Spleen (tissue), 11 donors: ENCODE data around the gene ATP2C2. TPM values are rescaled to one million over a fixed set of nuclear protein-coding genes. Genes with fewer than 3 reads are reported as not detected.

Source experiments
- DNase-seq: peaks from one replicate; pipeline ENCODE4 v3.0.0-alpha.2; 2020
- H3K27ac ChIP-seq, 8 donors: fragments of 200-600 bp; sonication (generic) in 7 of 8; 1 replicate in 4 of 8; 2 replicates in 4 of 8; pipeline versions ENCODE4 v1.5.0 to v1.8.0; 2016 to 2021; ENCODE audit warnings: inconsistent platforms in 4 of 8, mild to moderate bottlenecking in 4 of 8, moderate library complexity in 1 of 8
- H3K27me3 ChIP-seq, 7 donors: fragments of 200-600 bp; sonication (generic) in 6 of 7; replicated peaks in 1 of 7; 1 replicate in 4 of 7; 2 replicates in 3 of 7; pipeline versions ENCODE4 v1.5.0 to v1.8.0; 2016 to 2021; ENCODE audit warnings: inconsistent platforms in 3 of 7, mild to moderate bottlenecking in 1 of 7
- H3K36me3 ChIP-seq, 6 donors: fragments of 200-600 bp; sonication (generic) in 5 of 6; 1 replicate in 4 of 6; 2 replicates in 2 of 6; pipeline versions ENCODE4 v1.5.0 to v1.8.0; 2016 to 2021; ENCODE audit warnings: inconsistent platforms in 2 of 6
- H3K4me1 ChIP-seq, 6 donors: fragments of 200-600 bp; sonication (generic) in 5 of 6; 1 replicate in 3 of 6; 2 replicates in 3 of 6; pipeline versions ENCODE4 v1.5.0 to v1.8.0; 2016 to 2021; ENCODE audit warnings: inconsistent platforms in 3 of 6
- H3K4me3 ChIP-seq, 8 donors: fragments of 200-600 bp; sonication (generic) in 7 of 8; 1 replicate in 4 of 8; 2 replicates in 4 of 8; pipeline versions ENCODE4 v1.5.0 to v1.8.0; 2016 to 2021; ENCODE audit warnings: inconsistent platforms in 4 of 8, mild to moderate bottlenecking in 4 of 8, moderate library complexity in 2 of 8
- H3K9me3 ChIP-seq, 8 donors: fragments of 200-600 bp; sonication (generic) in 7 of 8; 1 replicate in 4 of 8; 2 replicates in 4 of 8; pipeline versions ENCODE4 v1.5.0 to v1.8.0; 2016 to 2021; ENCODE audit warnings: inconsistent platforms in 4 of 8
- POLR2A ChIP-seq, 3 donors: fragments of 450-650 bp; IDR thresholded peaks; one replicate each; pipeline ENCODE4 v1.5.1; 2017; ENCODE audit warnings: antibody characterized with exemption in 3 of 3, mild to moderate bottlenecking in 1 of 3
- POLR2AphosphoS5 ChIP-seq, 3 donors: sonication (generic); formaldehyde crosslinking; IDR thresholded peaks; one replicate each; pipeline ENCODE4 v1.5.1; 2017; ENCODE audit warnings: antibody characterized with exemption in 3 of 3
- WGBS, 5 donors: extraction: QIAGEN DNeasy Blood & Tissue Kit in 3 of 5; methylation state at CpG; one replicate each; pipeline versions ENCODE4 v1.1.5 to v1.1.7; 2013 to 2018; 5-methylcytosine and 5-hydroxymethylcytosine counted together
- intact Hi-C: fragments of 100-400 bp; cut with DNase I; formaldehyde crosslinking; loops from one replicate; pipeline ENCODE4 v1.15.0; 2023; ENCODE audit warnings: low total_unique reads
- polyA plus RNA-seq, 3 donors: library from polyadenylated mRNA; stranded (reverse); fragments of 200-250 nt; gene quantifications; one replicate each; pipeline ENCODE4 v1.2.1, GENCODE V29; 2013
- total RNA-seq, 7 donors: library from RNA; depleted of rRNA in 3 of 7; stranded (reverse); fragments of >200 nt in 3 of 7; fragmentation: NEBNext Ultra II Directional in 4 of 7; extraction: Animal tissue kit (Norgen Biotek cat#: 25700) in 4 of 7; gene quantifications; one replicate each; pipeline versions ENCODE4 v1.1.0 to v1.2.1, GENCODE V29; 2016 to 2021
- TF ChIP-seq, protein P1 (sequence below), 11 experiments: fragments of 200-600 bp in 7 of 11; fragments of 450-650 bp in 4 of 11; sonication (generic) in 4 of 11; IDR thresholded peaks in 8 of 11; conservative IDR thresholded peaks in 3 of 11; 1 replicate in 7 of 11; 2 replicates in 4 of 11; pipeline versions ENCODE4 v1.4.0 to v1.8.0; 2016 to 2021; ENCODE audit warnings: antibody characterized with exemption in 11 of 11, inconsistent platforms in 4 of 11, mild to moderate bottlenecking in 1 of 11
- donor health status: healthy with polysubstance abuse.
- donor health status: DM: no; HTN: no; CAD: no; lungs with moderate emphysema.
- donor health status: DM: no; HTN: no; CAD: no.
- donor health status: Bipolar disorder and iron deficiency.
- donor health status: healthy.
- donor health status: DM: no; HTN: no; CAD: no.
- donor health status: DM: yes; HTN: yes; CAD: no.

Gene ATP2C2
- total and polyA plus RNA-seq, 10 donors = 0.09 to 8.1 (median 1.2) TPM

DNA sequence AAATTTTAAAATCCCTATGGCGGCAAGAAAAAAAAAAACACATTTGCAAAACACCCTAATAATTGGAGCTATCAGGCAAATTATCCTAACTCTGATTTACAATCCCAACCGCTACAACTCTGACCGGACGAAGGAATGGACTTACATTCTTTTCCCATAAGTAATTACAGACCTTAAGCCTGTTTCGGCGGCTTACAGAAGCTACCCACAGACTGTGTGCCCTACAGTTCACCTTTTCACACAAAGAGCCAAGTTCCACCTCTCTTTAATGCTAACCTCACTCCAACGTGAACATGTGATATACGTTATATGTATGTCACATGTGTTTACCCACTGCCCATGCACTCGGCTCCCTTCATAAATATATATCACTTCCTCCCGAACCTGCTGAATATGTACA lies 144.8 kb downstream of the ATP2C2 start:
- peaks cover 9 to 67% (median 40%) of the 10 kb centered on the region in 6 donors for H3K4me1 ChIP-seq
- TF ChIP-seq POLR2AphosphoS5 (IDR thresholded peaks at IDR 0.05) (no peak), POLR2A (IDR thresholded peaks at IDR 0.05) (no peak)
- TF ChIP-seq, protein P1, sequence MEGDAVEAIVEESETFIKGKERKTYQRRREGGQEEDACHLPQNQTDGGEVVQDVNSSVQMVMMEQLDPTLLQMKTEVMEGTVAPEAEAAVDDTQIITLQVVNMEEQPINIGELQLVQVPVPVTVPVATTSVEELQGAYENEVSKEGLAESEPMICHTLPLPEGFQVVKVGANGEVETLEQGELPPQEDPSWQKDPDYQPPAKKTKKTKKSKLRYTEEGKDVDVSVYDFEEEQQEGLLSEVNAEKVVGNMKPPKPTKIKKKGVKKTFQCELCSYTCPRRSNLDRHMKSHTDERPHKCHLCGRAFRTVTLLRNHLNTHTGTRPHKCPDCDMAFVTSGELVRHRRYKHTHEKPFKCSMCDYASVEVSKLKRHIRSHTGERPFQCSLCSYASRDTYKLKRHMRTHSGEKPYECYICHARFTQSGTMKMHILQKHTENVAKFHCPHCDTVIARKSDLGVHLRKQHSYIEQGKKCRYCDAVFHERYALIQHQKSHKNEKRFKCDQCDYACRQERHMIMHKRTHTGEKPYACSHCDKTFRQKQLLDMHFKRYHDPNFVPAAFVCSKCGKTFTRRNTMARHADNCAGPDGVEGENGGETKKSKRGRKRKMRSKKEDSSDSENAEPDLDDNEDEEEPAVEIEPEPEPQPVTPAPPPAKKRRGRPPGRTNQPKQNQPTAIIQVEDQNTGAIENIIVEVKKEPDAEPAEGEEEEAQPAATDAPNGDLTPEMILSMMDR (IDR thresholded peaks at IDR 0.05 in 8 of 11, conservative IDR thresholded peaks at IDR 0.05 in 3 of 11) = no peak
- no peak overlapping the region for H3K4me3 ChIP-seq
- no peak for DNase-seq
- H3K36me3 ChIP-seq = no peaks in the 10 kb centered on the region
- 81 to 90% (median 88%) methylated on average over 10 of the region's 10 CpGs for WGBS, 5 donors
- peak overlapping the region in 5 of 8 donors; percentile 78 to 90 (median 84) for H3K27ac ChIP-seq
- H3K27me3 ChIP-seq = no peaks in the 10 kb centered on the region
- H3K9me3 ChIP-seq = no peaks in the 10 kb centered on the region
- intact Hi-C loops = loop anchor here (5.0 kb wide), 2 partner anchors 109 to 214 kb away; no protein-coding TSS in a partner anchor

DNA sequence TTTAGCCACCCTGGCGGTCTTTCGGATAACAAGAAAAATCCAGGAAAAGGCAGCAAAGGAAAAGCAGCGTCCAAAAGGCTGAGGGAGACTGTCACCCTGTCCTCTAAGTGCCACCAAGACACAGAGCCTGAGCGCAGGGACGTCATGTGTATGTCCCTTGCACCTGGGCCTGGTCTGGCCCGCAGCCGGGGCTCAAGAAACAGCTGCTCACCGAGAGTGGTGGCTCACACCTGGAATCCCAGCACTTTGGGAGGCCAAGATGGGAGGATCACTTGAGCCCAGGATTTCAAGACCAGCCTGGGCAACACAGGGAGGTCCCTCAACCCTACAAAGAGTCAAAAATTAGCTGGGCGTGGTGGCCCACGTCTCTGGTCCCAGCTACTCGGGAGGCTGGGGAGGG lies 145.3 kb downstream of the ATP2C2 start:
- intact Hi-C loops = loop anchor here (5.0 kb wide), 2 partner anchors 109 to 214 kb away; no protein-coding TSS in a partner anchor
- WGBS, 5 donors = 77 to 93% (median 82%) methylated on average over 8 to 11 of the region's 11 CpGs
- TF ChIP-seq POLR2AphosphoS5 (IDR thresholded peaks at IDR 0.05) (no peak), POLR2A (IDR thresholded peaks at IDR 0.05) (no peak)
- TF ChIP-seq, protein P1 (IDR thresholded peaks at IDR 0.05 in 8 of 11, conservative IDR thresholded peaks at IDR 0.05 in 3 of 11) = no peak
- no peaks in the 10 kb centered on the region for H3K9me3 ChIP-seq
- H3K27me3 ChIP-seq = no peaks in the 10 kb centered on the region
- H3K27ac ChIP-seq = peak overlapping the region in 7 of 8 donors; percentile 63 to 90 (median 82)
- no peaks in the 10 kb centered on the region for H3K36me3 ChIP-seq
- DNase-seq = no peak
- peaks cover 9 to 69% (median 40%) of the 10 kb centered on the region in 6 donors for H3K4me1 ChIP-seq
- no peak overlapping the region for H3K4me3 ChIP-seq

Other genes with a start within 250 kb of the ATP2C2 start
- gene HSDL1, start 223.4 kb upstream of the ATP2C2 start, total RNA-seq = 10 to 100 TPM; 18.3 to 29.0 (median 23.4) TPM
- 10 to 100 TPM; 10.1 to 15.7 (median 14.0) TPM for gene HSDL1, start 223.4 kb upstream of the ATP2C2 start, polyA plus RNA-seq
- gene DNAAF1, start 223.2 kb upstream of the ATP2C2 start, total RNA-seq = 1 to 10 TPM in 2 of 7 donors, under 1 TPM in 4, not detected in 1; 0.20 to 2.0 (median 0.79) TPM
- 1 to 10 TPM; 1.3 to 4.3 (median 2.0) TPM for gene DNAAF1, start 223.2 kb upstream of the ATP2C2 start, polyA plus RNA-seq
- 100 to 1,000 TPM in 2 of 7 donors, 10 to 100 TPM in 5; 60.3 to 133 (median 76.6) TPM for gene TAF1C, start 181.5 kb upstream of the ATP2C2 start, total RNA-seq
- 100 to 1,000 TPM in 1 of 3 donors, 10 to 100 TPM in 2; 31.4 to 125 (median 70.6) TPM for gene TAF1C, start 181.5 kb upstream of the ATP2C2 start, polyA plus RNA-seq
- gene ADAD2, start 177.4 kb upstream of the ATP2C2 start, total RNA-seq = 10 to 100 TPM in 1 of 7 donors, 1 to 10 TPM in 6; 2.8 to 24.1 (median 6.4) TPM
- 10 to 100 TPM in 2 of 3 donors, 1 to 10 TPM in 1; 2.5 to 86.5 (median 25.9) TPM for gene ADAD2, start 177.4 kb upstream of the ATP2C2 start, polyA plus RNA-seq
- gene KCNG4, start 128.5 kb upstream of the ATP2C2 start, total RNA-seq = not detected
- not detected for gene KCNG4, start 128.5 kb upstream of the ATP2C2 start, polyA plus RNA-seq
- 1 to 10 TPM; 1.6 to 6.6 (median 2.3) TPM for gene WFDC1, start 73.7 kb upstream of the ATP2C2 start, total RNA-seq
- gene WFDC1, start 73.7 kb upstream of the ATP2C2 start, polyA plus RNA-seq = 1 to 10 TPM; 1.8 to 2.2 (median 2.1) TPM
- 10 to 100 TPM in 5 of 7 donors, 1 to 10 TPM in 2; 9.4 to 14.9 (median 11.1) TPM for gene MEAK7, start 136.1 kb downstream of the ATP2C2 start, total RNA-seq
- gene MEAK7, start 136.1 kb downstream of the ATP2C2 start, polyA plus RNA-seq = 1 to 10 TPM; 1.5 to 2.7 (median 1.5) TPM
- gene COTL1, start 249.5 kb downstream of the ATP2C2 start, total RNA-seq = 100 to 1,000 TPM; 284 to 655 (median 457) TPM
- 100 to 1,000 TPM; 298 to 449 (median 303) TPM for gene COTL1, start 249.5 kb downstream of the ATP2C2 start, polyA plus RNA-seq